ENCODE results near the gene FBXO40. TPM values are rescaled to one million over a fixed set of nuclear protein-coding genes. Genes with fewer than 3 reads are reported as not detected.

Gene FBXO40
- total and polyA plus RNA-seq, 2 of the 13 experiments (the other 11 are each of a cell fraction or from before 2014, with no cell fraction given), result not detected

DNA sequence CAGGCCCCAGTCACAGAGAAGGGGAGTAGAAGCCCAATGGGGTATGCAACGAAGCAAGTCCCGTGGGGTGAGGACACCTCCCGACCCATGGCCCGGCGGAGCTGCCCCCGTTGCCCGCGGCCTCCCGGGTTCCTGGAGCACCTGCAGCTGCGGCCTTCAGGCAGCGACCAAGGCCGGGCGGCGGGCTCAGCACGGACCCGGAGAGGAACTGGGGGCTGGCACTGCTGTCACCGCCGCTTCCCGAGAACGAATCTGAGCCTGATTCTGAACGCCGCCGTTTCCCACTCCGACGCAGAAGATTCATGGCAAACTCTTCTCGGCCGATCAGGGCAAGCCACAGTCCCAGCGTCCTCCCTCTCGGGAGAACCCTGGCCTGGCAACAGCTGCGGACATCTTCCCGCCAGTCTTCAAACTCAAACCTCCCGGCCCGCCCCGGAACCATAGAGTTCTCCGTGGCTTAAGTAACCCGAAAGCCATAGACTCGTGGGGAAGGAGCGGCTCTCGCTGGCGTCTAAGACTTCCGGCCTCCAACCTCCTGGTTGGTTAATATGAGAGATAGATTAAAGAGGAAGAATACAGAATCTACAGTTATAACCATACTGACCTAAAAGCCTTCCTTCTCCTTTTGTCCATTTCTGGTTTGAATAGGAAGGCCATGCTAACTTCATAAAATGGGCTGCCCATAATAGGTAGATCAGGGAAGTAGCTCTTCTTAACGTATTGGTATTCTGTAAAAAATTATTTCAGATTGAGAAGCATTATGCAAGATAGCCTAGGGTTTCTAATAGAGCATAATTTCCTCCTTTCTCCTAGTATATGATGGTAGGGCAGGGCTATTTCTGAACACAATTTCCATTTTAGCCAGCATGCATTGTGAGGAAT lies 47.4 kb upstream of the FBXO40 start, which contains the start of gene POLQ (continued):
- TF ChIP-seq FOXP1 (IDR thresholded peaks at IDR 0.05) (no peak), FOXP1 (CRISPR knock-in tag; IDR thresholded peaks at IDR 0.05) (no peak), ZNF44 (CRISPR knock-in tag; IDR thresholded peaks at IDR 0.05) (no peak), PAWR (CRISPR knock-in tag; IDR thresholded peaks at IDR 0.05; ENCODE audit: borderline replicate concordance) (no peak), RBFOX2 (IDR thresholded peaks at IDR 0.05; ENCODE audit: low read depth, low read length) (peak; percentile 36; the same call in 1 of the 2 replicates), CCDC6 (CRISPR knock-in tag; IDR thresholded peaks at IDR 0.05) (peak; percentile 22; the same call in 1 of the 2 replicates), FIP1L1 (IDR thresholded peaks at IDR 0.05; ENCODE audit: borderline replicate concordance, insufficient read depth, low read depth, low read length) (no peak), ZNF841 (CRISPR knock-in tag; IDR thresholded peaks at IDR 0.05; ENCODE audit: borderline replicate concordance) (no peak), RBM22 (optimal IDR thresholded peaks at IDR 0.05; ENCODE audit: low read length) (no peak), ZMYM4 (CRISPR knock-in tag; IDR thresholded peaks at IDR 0.05) (peak; percentile 71), ESRRA (CRISPR knock-in tag; IDR thresholded peaks at IDR 0.05; ENCODE audit: low read depth) (no peak), HNRNPH1 (optimal IDR thresholded peaks at IDR 0.05; ENCODE audit: low read depth, low read length) (no peak)
- TF ChIP-seq, protein P1, sequence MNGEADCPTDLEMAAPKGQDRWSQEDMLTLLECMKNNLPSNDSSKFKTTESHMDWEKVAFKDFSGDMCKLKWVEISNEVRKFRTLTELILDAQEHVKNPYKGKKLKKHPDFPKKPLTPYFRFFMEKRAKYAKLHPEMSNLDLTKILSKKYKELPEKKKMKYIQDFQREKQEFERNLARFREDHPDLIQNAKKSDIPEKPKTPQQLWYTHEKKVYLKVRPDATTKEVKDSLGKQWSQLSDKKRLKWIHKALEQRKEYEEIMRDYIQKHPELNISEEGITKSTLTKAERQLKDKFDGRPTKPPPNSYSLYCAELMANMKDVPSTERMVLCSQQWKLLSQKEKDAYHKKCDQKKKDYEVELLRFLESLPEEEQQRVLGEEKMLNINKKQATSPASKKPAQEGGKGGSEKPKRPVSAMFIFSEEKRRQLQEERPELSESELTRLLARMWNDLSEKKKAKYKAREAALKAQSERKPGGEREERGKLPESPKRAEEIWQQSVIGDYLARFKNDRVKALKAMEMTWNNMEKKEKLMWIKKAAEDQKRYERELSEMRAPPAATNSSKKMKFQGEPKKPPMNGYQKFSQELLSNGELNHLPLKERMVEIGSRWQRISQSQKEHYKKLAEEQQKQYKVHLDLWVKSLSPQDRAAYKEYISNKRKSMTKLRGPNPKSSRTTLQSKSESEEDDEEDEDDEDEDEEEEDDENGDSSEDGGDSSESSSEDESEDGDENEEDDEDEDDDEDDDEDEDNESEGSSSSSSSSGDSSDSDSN (CRISPR knock-in tag; IDR thresholded peaks at IDR 0.05), result peak; percentile 76
- TF ChIP-seq, protein P2, sequence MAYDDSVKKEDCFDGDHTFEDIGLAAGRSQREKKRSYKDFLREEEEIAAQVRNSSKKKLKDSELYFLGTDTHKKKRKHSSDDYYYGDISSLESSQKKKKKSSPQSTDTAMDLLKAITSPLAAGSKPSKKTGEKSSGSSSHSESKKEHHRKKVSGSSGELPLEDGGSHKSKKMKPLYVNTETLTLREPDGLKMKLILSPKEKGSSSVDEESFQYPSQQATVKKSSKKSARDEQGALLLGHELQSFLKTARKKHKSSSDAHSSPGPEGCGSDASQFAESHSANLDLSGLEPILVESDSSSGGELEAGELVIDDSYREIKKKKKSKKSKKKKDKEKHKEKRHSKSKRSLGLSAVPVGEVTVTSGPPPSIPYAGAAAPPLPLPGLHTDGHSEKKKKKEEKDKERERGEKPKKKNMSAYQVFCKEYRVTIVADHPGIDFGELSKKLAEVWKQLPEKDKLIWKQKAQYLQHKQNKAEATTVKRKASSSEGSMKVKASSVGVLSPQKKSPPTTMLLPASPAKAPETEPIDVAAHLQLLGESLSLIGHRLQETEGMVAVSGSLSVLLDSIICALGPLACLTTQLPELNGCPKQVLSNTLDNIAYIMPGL (CRISPR knock-in tag; IDR thresholded peaks at IDR 0.05; ENCODE audit: borderline replicate concordance in 1 of 2, low read depth in 1 of 2), result peak; percentile 7 to 48; a peak in 2 of 4 replicates
- TF ChIP-seq, protein P3, sequence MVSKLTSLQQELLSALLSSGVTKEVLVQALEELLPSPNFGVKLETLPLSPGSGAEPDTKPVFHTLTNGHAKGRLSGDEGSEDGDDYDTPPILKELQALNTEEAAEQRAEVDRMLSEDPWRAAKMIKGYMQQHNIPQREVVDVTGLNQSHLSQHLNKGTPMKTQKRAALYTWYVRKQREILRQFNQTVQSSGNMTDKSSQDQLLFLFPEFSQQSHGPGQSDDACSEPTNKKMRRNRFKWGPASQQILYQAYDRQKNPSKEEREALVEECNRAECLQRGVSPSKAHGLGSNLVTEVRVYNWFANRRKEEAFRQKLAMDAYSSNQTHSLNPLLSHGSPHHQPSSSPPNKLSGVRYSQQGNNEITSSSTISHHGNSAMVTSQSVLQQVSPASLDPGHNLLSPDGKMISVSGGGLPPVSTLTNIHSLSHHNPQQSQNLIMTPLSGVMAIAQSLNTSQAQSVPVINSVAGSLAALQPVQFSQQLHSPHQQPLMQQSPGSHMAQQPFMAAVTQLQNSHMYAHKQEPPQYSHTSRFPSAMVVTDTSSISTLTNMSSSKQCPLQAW (CRISPR knock-in tag; IDR thresholded peaks at IDR 0.05), result peak; percentile 72; the same call in 1 of the 2 replicates
- TF ChIP-seq, protein P4, sequence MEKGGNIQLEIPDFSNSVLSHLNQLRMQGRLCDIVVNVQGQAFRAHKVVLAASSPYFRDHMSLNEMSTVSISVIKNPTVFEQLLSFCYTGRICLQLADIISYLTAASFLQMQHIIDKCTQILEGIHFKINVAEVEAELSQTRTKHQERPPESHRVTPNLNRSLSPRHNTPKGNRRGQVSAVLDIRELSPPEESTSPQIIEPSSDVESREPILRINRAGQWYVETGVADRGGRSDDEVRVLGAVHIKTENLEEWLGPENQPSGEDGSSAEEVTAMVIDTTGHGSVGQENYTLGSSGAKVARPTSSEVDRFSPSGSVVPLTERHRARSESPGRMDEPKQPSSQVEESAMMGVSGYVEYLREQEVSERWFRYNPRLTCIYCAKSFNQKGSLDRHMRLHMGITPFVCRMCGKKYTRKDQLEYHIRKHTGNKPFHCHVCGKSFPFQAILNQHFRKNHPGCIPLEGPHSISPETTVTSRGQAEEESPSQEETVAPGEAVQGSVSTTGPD (CRISPR knock-in tag; IDR thresholded peaks at IDR 0.05), result no peak
- TF ChIP-seq, protein P5, sequence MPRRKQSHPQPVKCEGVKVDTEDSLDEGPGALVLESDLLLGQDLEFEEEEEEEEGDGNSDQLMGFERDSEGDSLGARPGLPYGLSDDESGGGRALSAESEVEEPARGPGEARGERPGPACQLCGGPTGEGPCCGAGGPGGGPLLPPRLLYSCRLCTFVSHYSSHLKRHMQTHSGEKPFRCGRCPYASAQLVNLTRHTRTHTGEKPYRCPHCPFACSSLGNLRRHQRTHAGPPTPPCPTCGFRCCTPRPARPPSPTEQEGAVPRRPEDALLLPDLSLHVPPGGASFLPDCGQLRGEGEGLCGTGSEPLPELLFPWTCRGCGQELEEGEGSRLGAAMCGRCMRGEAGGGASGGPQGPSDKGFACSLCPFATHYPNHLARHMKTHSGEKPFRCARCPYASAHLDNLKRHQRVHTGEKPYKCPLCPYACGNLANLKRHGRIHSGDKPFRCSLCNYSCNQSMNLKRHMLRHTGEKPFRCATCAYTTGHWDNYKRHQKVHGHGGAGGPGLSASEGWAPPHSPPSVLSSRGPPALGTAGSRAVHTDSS (CRISPR knock-in tag; conservative IDR thresholded peaks at IDR 0.05), result no peak
- TF ChIP-seq, protein P6, sequence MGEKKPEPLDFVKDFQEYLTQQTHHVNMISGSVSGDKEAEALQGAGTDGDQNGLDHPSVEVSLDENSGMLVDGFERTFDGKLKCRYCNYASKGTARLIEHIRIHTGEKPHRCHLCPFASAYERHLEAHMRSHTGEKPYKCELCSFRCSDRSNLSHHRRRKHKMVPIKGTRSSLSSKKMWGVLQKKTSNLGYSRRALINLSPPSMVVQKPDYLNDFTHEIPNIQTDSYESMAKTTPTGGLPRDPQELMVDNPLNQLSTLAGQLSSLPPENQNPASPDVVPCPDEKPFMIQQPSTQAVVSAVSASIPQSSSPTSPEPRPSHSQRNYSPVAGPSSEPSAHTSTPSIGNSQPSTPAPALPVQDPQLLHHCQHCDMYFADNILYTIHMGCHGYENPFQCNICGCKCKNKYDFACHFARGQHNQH (CRISPR knock-in tag; IDR thresholded peaks at IDR 0.05), result peak; percentile 56

All from HepG2 (cell line).